Esophagus squamous epithelium (tissue), 4 donors: ENCODE results near the gene TIAL1.

Source experiments
- CTCF ChIP-seq, 6 experiments: fragments of 450-650 bp in 4 of 6; fragments of 200-600 bp in 2 of 6; sonication (generic) in 2 of 6; IDR thresholded peaks; one replicate each; pipeline ENCODE4 v1.5.1; 2016 to 2019; ENCODE audit warnings: antibody characterized with exemption in 6 of 6, mild to moderate bottlenecking in 4 of 6, moderate library complexity in 4 of 6
- POLR2A ChIP-seq, 4 donors: fragments of 450-650 bp; IDR thresholded peaks; one replicate each; pipeline ENCODE4 v1.6.1; 2017; ENCODE audit warnings: antibody characterized with exemption in 4 of 4, mild to moderate bottlenecking in 4 of 4, moderate library complexity in 3 of 4

- TF ChIP-seq CTCF (IDR thresholded peaks at IDR 0.05) (no peak), POLR2A (IDR thresholded peaks at IDR 0.05) (no peak)
Measured at GRCh38 chr10:119625570-119626280, 29.0 kb upstream of the TIAL1 start.
